HCT116 (cell line): ENCODE data around the gene ZNF180.

Experiments used
- EZH2 ChIP-seq: fragments of 200-600 bp; sonication (generic); IDR thresholded peaks from 2 replicates; pipeline ENCODE4 v1.6.1; 2017; ENCODE audit warnings: antibody characterized with exemption, mixed run types
- POLR2A ChIP-seq: IDR thresholded peaks from 2 replicates; pipeline ENCODE4 v1.7.0; 2011; ENCODE audit warnings: borderline replicate concordance; ENCODE audit not compliant: insufficient read depth, insufficient read length; ENCODE audit errors: extremely low read depth
- POLR2AphosphoS5 ChIP-seq: IDR thresholded peaks from 2 replicates; pipeline ENCODE4 v1.6.1; 2011; ENCODE audit warnings: mild to moderate bottlenecking, low read depth, low read length, moderate library complexity
- REST ChIP-seq: IDR thresholded peaks from 2 replicates; pipeline ENCODE4 v1.6.1; 2012; ENCODE audit warnings: low read depth
- SIN3A ChIP-seq: IDR thresholded peaks from 2 replicates; pipeline ENCODE4 v1.6.1; 2012; ENCODE audit warnings: low read depth
- ZFX ChIP-seq: fragments of 450-650 bp; IDR thresholded peaks from 2 replicates; pipeline ENCODE4 v1.6.1; 2017
- TF ChIP-seq, protein P1 (sequence below), 3 experiments: fragments of 200-600 bp in 1 of 3; sonication (generic) in 1 of 3; IDR thresholded peaks in 2 of 3; conservative IDR thresholded peaks in 1 of 3; 2 replicates each; pipeline ENCODE4 v1.5.1; 2012 to 2017; ENCODE audit warnings: low read depth in 2 of 3, low read length in 2 of 3, antibody characterized with exemption in 1 of 3, borderline replicate concordance in 1 of 3, control low read depth in 1 of 3, mild to moderate bottlenecking in 1 of 3, mixed read lengths in 1 of 3, mixed run types in 1 of 3, moderate library complexity in 1 of 3; ENCODE audit not compliant: insufficient read depth in 1 of 3
- TF ChIP-seq, protein P2 (sequence below): IDR thresholded peaks from 2 replicates; pipeline ENCODE4 v1.6.1; 2012

DNA sequence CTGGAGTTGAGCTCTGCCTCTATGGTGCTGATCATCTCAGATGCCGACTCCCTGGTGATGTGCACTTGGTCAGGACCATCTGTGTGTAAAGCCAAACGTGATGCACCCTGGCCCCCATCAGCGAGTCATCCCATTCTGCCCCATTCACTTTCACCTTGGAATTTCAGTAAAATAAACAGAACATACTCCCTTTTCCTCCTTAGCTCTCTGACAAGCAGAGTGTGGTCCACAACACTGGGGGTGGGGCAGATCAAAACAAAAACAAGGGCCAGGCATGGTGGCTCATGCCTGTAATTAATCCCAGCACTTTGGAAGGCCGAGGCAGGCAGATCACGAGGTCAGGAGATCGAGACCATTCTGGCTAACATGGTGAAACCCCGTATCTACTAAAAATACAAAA lies 16.8 kb upstream of the ZNF180 start:
- TF ChIP-seq, protein P1, sequence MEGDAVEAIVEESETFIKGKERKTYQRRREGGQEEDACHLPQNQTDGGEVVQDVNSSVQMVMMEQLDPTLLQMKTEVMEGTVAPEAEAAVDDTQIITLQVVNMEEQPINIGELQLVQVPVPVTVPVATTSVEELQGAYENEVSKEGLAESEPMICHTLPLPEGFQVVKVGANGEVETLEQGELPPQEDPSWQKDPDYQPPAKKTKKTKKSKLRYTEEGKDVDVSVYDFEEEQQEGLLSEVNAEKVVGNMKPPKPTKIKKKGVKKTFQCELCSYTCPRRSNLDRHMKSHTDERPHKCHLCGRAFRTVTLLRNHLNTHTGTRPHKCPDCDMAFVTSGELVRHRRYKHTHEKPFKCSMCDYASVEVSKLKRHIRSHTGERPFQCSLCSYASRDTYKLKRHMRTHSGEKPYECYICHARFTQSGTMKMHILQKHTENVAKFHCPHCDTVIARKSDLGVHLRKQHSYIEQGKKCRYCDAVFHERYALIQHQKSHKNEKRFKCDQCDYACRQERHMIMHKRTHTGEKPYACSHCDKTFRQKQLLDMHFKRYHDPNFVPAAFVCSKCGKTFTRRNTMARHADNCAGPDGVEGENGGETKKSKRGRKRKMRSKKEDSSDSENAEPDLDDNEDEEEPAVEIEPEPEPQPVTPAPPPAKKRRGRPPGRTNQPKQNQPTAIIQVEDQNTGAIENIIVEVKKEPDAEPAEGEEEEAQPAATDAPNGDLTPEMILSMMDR (IDR thresholded peaks at IDR 0.05 in 2 of 3, conservative IDR thresholded peaks at IDR 0.05 in 1 of 3; ENCODE audit: borderline replicate concordance in 1 of 3, insufficient read depth in 1 of 3, low read depth in 2 of 3, low read length in 2 of 3): no peak
- TF ChIP-seq ZFX: no peak
- no peak for TF ChIP-seq POLR2A
- TF ChIP-seq EZH2: no peak
- TF ChIP-seq, protein P2, sequence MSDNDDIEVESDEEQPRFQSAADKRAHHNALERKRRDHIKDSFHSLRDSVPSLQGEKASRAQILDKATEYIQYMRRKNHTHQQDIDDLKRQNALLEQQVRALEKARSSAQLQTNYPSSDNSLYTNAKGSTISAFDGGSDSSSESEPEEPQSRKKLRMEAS: no peak
- TF ChIP-seq SIN3A: no peak
- no peak for TF ChIP-seq POLR2AphosphoS5
- TF ChIP-seq REST: no peak
